NCI-H1105 (cell line): ENCODE results near the gene FAM180B.
"Not testable (repeated sequence)": the region's sequence is repeated elsewhere in the genome, so short reads cannot be mapped to it uniquely, and the experiment has no call there.

Experiments
- DNase-seq: peaks from one replicate; lab custom pipeline; 2025; lab: John Stamatoyannopoulos, UW

FAM180B gene

GRCh38 chr11:47595029-47595428 is 8.6 kb downstream of the FAM180B start:
- DNase-seq, result no peak

GRCh38 chr11:47595967-47596366 is 9.5 kb downstream of the FAM180B start:
- DNase-seq, result no peak

GRCh38 chr11:47599902-47600301 is 13.4 kb downstream of the FAM180B start:
- no peak for DNase-seq

GRCh38 chr11:47603295-47603694 is 16.8 kb downstream of the FAM180B start:
- DNase-seq, result no peak

DNA sequence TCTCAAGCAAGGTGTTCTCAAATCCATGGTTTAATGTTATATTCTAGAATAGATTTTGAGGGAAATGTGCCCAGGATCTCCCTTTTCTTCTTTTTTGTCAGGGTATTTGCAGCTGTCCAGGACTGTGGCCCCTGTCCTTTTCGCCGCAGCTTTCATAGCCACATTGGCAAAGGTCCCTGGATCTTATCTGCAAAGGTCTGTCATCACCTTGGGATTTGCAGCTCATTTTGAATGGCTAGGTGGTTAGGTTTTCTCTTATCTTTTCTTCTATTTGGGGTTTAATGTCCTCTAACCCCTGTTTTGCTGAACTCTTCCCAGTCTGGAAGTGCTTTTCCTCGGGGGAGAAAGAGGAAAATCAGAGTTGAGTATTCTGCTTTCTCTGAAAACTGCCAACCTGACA is 19.4 kb downstream of the FAM180B start:
- no peak for DNase-seq

GRCh38 chr11:47606731-47607130 is 20.3 kb downstream of the FAM180B start:
- DNase-seq, result no peak

GRCh38 chr11:47607380-47607779 is 20.9 kb downstream of the FAM180B start:
- DNase-seq, result no peak

- no peak for DNase-seq
Observed at GRCh38 chr11:47609675-47610074, 23.2 kb downstream of the FAM180B start.

GRCh38 chr11:47611348-47611794 is 24.9 kb downstream of the FAM180B start:
- DNase-seq, result no peak

- no peak for DNase-seq
Observed at GRCh38 chr11:47615249-47615648, 28.8 kb downstream of the FAM180B start.

GRCh38 chr11:47616726-47617416 is 30.4 kb downstream of the FAM180B start:
- DNase-seq, result no peak

- DNase-seq, result no peak
Observed at GRCh38 chr11:47617417-47617809, 30.9 kb downstream of the FAM180B start.

- no peak for DNase-seq
Observed at GRCh38 chr11:47620836-47621378, 34.4 kb downstream of the FAM180B start.

DNA sequence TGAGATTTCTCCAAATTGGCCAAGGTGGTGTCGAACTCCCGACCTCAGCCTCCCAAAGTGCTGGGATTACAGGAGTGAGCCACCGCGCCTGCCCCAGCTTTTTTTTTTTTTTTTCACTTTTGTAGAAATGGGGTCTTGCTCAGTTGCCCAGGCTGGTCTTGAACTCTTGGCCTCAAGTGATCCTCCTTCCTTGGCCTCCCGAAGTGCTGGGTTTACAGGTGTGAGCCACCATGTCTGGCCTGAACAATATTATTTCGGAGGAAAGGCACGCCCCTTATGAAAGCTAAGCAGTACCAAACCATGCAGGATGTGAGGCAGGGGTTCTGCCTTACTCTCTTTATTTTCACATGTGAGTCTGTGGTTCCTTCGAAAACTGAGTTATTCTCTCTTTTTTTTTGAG is 39.8 kb downstream of the FAM180B start:
- no peak for DNase-seq

DNA sequence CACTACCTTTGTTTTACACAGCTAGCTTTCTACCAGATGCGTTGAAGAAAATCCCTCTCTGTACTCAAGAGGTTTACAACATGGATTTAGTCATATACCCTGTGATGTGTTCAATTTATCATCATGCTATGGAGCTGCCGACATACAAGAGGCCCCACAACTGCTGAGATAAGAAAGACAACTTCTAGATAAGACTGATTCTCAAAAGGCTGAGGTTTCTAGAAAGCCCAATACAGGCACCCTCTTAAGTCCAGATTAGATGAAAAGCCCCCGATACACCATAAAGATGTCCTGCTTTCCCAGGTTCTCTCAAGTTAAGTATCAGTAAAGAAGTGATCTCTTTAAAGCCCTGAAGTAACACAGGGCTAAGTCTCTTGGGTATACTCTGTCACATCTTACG is 41.5 kb downstream of the FAM180B start:
- DNase-seq, result no peak

GRCh38 chr11:47631473-47631872 is 45.0 kb downstream of the FAM180B start:
- DNase-seq, result no peak

GRCh38 chr11:47636331-47636730 is 49.9 kb downstream of the FAM180B start:
- DNase-seq, result not testable (repeated sequence)
